HuH-7.5 (cell line): ENCODE data around the gene ADAMTS17.

Experiments used
- DNase-seq: peaks from one replicate; pipeline ENCODE4 v3.0.0; 2011; ENCODE audit warnings: low spot score

ADAMTS17 gene

DNA sequence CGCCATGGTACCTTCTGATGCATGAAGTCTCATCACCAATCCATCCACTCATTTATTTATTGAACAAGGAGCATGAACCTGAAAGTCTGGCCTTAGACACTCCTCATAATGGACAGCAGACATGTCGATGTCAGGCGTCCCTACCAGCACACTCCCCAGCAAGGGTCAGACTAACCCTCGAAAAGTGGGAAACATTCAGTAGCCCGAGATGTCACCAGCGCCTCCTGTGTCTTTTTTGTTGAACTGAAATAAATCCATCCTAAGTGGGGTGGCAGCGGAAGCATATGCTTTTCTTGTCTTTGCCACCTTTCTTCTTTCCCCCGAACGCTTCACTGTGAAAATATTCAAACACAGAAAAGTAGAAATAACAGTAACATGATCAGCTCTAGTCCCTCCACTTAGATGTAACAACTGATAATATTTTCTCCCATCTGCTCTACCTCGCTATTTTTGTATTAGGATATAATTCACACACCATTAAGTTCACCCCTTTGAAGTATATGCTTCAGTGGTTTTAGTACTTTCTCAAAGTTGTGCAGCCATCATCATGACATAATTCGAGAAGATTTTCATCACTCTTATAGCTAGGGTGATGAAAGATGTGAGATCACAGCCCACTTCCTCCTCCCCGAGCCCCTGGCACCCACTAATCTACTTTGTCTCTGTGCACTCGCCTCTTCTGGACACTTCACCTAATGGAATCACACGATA, 121.6 kb downstream of the ADAMTS17 start:
- no peak for DNase-seq

DNA sequence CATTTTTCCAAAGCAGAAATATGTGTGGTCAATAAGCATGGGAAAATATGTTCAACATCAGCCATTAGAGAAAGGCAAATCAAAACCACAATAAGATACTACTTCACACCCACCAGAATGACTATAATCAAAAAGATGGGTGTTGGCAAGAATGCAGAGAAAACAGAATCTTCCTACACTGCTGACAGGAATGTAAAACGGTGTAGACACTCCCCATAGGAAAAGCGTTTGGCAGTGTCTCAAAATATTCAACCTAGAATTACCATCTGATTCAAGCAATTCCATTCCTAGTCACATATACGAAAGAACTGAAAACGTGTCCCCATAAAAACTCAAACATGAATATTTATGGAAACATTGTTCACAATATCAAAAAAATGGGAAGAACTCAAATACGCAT, 123.3 kb downstream of the ADAMTS17 start:
- no peak for DNase-seq

DNA sequence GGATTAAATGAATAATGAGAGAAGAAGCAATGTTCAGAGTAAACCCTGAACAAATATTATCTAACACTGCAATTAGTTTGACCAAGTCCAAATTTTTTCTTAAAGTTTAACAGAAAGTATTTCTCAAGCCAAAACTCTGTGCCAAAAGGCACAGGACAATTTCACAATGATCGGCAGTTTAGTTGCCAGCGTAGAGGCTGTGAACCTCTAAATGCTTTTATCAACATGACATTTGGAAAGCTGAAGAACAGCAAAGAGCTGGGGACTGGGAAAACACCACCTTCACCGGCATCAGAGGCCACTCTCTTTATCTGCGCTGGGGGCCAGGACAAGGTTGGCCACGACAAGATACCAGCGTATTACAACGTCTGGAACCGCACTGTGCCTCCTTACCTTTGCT, 125.6 kb downstream of the ADAMTS17 start:
- DNase-seq = no peak

DNA sequence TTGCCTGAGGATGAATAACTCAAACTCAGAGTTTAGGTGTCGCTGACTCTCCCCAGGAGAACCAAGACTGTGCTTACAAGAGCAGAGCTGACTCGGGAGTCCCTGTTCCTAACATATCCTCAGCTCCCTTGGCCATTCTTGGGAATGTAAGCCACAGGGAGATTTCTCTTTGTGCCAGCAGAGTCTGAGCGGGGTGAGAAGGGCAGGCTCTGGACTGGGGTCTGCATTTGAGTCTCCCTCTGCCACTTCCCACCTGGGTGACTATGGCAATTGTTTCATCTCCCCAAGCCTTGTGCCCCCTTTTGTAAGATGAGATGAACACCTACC, 126.0 kb downstream of the ADAMTS17 start:
- no peak for DNase-seq

DNA sequence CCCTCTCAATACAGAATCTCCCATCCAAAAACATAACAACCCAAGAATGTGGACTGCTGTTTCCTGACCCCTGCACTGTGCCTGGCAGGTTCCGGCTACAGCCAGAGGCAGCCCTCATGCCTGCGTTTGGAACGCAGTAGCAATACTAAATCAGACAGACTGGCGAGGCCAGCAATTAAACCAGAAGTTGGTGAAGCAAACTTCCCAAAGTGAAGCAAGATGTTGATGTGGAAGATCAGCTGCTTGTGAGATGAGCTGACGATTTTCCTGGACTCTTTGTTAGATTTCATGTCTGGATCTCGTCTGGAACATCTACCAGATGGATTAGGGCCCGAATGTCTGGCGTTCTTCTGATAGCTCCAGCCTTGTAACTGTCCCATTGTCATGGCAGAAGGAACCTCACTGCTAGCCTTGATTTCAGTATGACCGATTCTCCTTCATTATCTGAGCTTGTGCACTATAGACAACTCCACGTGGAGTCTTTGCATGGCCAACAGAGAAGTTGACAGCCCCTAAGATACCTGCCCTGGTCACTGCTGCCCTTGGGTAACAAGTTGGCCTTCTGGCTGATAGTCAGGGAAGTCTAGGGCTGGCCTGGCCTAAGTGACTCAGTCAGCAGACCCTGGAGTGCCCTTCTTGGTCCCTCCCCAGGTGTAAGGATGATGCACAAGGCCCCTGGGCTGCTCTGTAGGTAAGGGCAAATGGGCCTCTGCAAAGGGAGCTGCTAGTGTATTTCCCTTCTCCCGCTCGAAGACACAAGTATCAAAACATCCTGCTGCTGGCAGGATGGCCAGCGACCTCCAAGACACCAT, 126.5 kb downstream of the ADAMTS17 start:
- no peak for DNase-seq

DNA sequence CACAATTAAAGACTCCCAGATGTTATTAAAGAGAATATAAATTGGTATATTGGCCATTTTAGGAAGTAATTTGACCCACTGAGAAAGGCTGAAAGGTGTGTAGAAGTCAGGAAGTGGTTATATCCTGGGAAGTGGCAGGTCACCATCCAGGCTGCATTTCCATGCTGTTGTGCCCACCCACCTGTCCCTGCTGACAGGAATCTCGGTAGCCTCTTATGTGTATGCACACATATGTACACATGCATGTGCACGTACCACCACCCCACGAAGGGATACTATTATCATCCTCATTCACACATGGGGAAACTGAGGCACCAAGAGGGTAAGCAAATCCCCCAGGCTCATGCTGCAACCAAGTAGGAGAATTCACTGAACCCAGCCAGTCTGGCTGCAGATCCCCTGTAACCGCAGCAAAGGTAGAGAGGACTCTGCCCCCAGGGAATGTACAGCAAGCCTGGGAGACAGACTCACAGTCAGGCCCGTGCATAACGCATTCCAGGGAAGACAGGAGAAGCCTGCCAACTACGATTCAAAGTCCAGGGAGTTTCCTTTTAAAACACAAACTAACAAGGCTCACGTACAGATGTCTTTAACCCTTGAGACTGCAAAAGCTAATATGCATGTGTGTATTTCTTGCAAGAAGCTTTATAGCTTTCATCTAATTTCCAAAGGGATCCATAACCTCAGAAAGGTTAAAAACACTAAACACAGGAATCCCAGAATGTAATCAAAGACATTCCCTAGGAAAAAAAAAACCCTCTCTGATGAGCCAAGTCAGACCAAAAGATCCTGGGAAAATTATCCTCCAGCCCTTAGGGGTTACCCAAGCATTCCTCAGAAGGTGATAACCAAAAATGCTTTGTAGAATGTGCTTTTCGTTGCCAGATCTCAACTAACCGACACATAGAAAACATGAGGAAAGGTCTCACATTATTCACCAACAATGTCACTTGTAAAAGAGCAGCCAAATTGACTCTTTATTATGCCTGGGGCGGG, 129.6 kb downstream of the ADAMTS17 start:
- DNase-seq = no peak

DNA sequence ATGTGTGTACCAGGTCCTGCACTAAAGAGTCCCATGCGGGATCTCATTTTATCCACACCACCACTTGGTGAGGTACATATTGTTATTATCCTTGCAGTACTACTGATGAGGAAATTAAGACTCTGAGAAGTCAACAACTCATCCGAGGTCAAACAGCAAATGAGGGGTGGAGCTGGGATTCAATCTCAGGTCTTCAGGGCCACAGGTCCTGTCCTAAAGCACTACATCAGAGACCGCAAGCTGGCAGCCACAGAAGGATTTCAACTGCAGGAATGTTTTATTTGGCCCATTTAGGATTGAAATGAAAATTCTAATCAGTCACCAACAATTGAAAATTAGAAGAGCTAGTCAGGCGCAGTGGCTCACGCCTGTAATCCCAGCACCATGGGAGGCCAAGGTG, 131.4 kb downstream of the ADAMTS17 start:
- no peak for DNase-seq

DNA sequence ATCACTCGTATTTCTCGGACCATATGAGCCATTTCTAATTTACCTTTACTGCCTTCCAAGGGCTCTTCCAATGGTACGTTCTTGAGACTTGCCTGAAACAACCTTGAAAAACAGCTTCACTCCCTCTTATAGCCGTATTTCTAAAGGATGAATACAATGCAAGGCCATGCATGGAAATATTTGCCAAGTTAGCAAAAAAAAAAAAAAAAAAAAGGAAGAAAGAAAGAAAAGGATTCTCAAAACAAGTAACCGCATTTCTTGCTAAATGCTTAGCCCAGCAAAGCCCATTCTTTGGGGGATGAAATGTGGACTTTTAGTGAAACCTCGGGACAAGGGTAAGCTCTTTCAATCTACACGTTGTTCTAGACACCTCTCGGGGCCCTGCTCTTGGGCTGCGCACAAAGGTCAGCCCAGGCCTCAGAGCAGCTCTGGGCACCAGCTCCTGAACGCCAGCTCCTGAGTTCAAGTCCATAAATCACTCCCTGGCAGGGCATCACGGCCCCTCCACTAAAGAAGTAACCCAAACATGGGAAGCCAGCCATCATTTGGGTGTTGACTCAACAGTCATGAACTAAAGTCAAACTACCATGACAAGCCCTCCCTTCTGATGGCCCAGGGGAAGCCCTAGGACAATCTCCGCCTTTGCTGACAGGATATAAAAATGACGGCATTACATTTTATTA, 132.7 kb downstream of the ADAMTS17 start:
- DNase-seq = no peak

DNA sequence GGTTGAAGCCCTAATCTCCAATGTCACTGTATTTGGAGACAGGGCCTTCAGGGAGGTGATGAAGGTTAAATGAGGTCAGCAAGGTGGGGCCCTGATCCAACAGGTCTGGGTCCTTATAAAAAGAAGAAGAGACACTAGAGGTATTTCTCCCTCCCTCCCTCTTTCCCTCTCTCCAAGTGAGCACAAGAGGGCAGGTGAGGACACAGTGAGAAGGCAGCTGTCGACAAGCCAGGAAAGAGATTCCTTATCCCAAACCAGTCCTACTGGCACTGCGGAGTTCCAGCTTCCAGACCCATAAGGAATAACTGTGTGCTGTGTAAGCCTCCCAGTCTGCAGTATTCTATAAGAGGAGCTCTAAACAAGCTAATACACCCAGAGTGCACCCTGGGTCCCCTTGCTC, 134.7 kb downstream of the ADAMTS17 start:
- DNase-seq = no peak

DNA sequence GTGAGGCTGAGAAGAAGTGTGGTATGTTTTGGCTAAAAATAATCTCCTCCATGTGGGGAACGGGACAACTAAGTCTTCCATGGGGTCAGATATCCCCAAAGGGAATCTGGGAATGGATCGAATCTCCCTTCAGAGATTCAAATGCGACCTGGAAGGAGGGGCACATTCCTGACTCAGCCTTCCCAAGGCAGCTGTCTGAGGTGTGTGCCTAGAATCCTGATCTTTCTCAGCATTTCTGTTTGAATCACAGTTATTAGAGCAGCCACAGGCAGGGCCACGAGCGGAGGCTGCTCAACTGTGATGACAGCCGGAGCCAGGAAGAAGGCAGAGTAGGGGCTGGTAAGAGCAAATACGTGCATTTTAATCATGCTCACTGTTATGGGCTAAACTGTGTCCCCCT, 135.1 kb downstream of the ADAMTS17 start:
- no peak for DNase-seq

DNA sequence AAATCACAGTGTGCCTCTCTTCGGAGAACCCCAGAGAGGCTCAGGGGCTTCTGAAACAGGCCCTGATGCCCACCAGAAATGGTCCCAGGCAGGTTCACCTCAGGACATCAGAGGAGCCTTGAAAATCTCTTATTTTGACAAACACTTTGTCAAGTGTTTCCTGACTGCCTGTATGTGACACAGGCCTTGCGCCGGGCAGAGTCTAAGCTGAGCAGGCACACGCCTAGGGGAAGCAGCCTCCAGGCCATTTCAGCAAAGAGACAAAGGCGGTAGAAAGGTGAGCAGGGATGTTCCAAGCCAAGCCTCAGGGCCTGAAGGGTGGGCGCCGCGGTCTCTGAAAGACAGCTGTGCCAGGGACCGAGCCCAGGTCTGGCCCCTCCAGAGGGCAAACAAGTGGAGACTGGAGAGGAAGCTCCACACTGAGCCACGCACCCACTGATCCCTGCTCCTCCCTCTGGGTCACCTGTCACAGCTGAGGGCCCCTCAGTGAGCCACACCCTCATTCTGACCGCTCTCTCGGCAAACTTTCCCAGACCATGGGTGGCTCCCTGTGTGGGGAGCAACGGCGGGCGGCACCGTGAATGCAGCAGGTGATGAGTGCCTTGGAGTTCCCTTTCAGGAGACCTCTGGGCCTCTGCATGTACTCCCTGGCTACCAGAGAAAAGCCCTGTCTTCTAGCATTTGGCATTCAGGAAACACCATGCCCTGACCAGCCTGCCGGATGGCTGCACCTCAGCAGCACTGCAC, 136.1 kb downstream of the ADAMTS17 start:
- DNase-seq = no peak

DNA sequence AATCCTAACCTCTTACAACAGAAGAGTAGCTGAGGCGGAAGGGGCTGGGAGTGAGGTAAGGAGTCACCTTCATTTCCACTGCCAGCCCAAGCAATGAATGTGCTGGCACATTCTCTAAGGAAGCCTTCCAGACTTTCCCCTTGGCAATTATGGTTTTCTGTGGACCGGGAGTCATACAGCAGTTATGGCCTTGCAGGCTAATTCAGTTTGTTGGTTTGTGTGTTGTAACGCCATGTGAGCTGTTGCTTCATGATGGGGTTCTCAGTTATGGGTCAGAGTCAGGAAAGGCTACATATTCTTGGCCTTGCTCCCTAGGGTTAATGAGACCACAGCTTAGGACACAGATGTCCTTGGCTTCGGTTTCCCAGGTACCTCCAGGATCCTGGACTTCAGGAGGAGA, 137.0 kb downstream of the ADAMTS17 start:
- no peak for DNase-seq

DNA sequence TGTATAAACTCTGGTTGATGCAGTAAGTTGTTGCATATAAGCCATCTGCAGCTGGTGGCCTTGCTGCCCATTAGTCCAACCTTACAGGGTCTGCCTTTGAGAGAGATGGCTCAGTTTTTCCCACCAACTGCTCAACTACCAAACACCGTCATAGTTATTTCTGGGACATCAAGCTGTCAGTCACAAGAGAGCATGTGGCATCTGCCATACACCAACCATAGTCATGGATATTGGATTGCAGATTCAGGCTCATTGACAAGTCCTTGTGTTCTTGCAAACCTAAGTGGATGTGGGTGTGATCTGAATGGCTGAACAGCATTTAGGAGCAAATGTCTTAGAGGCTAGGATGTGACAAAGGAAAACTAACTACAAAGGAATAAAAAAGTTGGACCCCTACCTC, 137.6 kb downstream of the ADAMTS17 start:
- no peak for DNase-seq

DNA sequence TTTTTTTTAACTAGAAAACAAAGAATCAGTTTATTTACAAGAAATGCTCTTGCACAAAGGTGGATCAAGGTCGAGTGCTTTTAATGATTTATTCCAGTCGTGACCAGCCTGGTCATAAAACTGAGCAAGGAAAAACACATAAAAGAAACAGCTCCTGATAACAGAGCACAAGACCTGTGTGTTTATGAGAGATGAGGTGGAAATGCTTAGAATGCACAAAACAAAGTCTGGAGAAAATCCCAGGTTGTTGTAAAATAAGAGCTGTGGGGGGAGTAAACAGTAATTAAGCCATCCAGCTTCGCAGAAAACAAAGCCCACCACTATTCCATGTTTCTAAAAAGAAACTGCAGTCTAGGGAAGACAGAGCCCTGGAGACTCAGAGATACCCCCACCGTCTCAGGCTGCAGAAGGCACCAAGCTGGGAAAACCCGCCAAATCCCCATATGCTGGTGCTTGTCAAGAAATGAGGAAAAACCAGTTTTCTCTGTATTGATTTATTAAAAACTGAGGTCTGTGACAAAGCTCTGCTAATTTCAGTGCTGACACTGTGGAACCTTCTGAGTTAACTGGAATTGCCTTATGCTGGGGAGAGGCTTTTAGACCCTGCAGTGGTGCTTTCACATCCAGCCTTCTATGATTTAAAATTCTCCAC, 139.3 kb downstream of the ADAMTS17 start:
- no peak for DNase-seq

DNA sequence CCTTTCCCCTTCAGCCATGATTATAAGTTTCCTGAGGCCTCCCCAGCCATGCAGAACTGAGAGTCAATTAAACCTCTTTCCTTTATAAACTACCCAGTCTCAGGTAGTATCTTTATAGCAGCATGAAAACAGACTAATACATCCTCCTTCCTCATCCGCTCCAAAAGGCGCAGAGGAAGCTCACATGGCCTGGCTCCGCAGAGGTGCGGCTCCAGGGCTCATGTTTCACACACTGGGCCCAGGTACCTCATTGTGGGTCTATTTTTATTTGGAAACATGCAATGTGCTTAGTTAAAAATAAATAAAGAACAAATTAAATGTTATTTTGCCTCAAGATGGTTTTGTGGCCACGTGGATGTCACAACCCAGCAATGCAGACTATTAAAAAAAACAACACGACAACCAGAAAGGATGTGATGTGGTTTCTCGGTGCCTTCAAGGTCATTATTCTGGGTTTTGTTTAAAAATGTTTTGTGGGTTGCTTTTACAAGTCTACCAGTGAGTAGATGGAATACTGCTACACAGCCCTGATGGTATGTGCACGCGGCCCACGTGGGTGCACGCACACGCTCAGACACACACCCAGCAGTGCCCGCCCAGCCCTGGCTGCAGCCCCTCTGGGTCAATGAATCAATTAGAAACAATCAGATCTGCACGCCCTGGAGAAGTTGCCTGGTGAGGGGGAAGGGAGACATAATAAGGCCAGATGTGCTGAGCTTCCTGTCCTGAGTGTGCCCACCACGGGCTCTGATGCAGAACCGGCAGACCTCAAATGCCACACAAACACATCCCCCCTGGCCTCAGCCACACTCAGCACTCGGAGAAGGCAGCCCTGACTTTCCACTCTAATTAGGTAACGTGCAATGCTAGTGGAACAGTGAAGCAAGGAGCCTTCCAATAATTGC, 140.1 kb downstream of the ADAMTS17 start:
- no peak for DNase-seq

DNA sequence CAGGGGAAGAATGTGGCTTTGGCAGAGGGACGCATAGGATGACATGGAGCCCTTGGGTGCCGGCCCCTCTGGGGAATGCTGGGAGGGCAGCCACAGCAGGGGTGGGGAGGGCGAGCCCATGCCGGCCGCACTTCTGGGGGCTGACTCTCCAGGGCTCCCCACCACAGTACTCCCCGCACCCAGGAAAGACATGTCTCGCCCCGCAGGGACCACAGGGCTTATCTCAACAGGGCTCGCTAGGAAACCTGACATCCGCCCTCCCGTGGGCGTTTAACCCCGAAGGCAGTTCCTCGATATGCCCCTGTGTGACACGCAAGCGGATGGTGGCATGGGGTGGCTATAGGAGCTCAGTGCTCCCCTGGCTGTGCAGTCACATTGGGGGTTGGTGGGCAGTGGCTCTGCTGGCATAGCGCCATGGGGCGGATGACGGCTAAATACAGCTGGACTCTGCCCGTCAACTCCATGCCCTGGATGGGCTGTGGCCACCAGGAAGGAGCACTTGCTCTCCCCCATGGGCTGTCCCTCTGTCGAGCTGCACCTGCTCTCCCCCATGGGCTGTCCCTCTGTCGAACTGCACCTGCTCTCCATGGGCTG, 141.4 kb downstream of the ADAMTS17 start:
- no peak for DNase-seq

DNA sequence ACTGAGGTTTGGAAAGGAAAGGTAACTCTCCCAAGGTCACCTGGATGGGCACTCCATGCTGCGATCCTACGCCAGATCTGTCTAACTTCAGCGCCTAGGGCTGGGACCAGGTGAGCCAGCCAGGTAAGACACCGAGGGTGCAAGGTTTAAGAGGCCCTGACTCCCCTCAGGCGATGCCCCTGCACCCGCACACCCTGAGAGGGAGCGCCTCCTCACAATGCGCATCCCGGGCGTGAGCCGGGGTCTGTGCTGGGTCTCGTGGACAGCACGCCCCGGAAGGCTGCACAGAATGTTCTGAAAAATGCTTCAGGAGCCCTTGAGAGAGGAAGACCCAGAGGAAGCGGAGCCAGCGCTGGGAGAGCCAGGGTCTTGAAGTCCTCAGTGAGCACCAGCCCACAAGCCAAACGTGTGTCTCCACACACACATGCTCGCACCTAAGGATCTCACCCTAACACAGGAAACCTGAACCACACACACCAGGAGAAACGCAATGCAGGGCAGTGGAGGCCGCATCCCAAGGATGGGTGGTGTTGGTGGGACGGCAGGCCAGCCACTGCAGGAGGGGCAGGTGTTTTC, 142.0 kb downstream of the ADAMTS17 start:
- DNase-seq = no peak

DNA sequence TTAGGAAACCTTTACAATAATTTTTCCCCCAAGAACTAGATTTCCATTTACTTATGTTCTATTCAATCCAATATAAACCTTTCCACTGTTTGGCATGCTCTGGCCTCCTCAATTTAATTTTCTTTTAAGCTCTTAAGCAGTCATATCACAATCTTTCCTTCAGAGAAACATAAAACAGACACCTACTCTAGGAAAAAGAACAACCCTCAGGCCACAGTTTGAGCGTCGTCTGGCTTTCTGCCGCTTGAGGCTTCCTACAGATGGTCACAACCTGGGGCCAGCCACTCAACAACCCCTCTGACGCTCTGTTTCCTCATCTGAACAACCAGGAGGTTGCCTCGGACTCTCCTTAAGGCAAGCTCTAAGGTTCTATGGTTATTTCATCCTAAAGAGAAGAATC, 143.3 kb downstream of the ADAMTS17 start:
- DNase-seq = no peak
